ENCODE measurements around the gene SLC6A5.

- no peak for TF ChIP-seq CTCF (IDR thresholded peaks at IDR 0.05)
- TF ChIP-seq POLR2A (IDR thresholded peaks at IDR 0.05) = no peak
Observed at GRCh38 chr11:20592741-20593140, 6.7 kb upstream of the SLC6A5 start.

Data from prostate gland (tissue), 2 donors.